A673 (cell line): Measurements from ENCODE around the gene ACADL. TPM values are rescaled to one million over a fixed set of nuclear protein-coding genes. Genes with fewer than 3 reads are reported as not detected.

ENCODE experiments used
- BruUV-seq: library from RNA; stranded (reverse); fragments of 400-500 nt; replicated peaks from 2 replicates; lab custom pipeline; 2021; lab: Mats Ljungman, UMichigan
- CTCF ChIA-PET: fragments of 300-600 bp; sonication (Branson Sonifier 250); formaldehyde crosslinking; loops from one replicate; lab custom pipeline; 2022; ENCODE audit warnings: antibody characterized with exemption; lab: Charles Lee
- POLR2A ChIA-PET: fragments of 300-600 bp; sonication (Branson Sonifier 250); formaldehyde crosslinking; loops from one replicate; lab custom pipeline; 2022; ENCODE audit warnings: antibody characterized with exemption; ENCODE audit not compliant: low non-redundant PET; lab: Charles Lee
- DNase-seq: peaks from one replicate; pipeline ENCODE4 v3.0.0-alpha.2; 2015; ENCODE audit warnings: low spot score
- H3K27ac ChIP-seq: fragments of 200-600 bp; sonication (generic); 2 replicates; pipeline ENCODE4 v1.5.1; 2016; ENCODE audit warnings: mixed run types, low read depth, mild to moderate bottlenecking, mixed read lengths, antibody characterized with exemption, low read length; ENCODE audit not compliant: poor library complexity, severe bottlenecking
- H3K27me3 ChIP-seq: fragments of 200-600 bp; sonication (generic); replicated peaks from 2 replicates; pipeline ENCODE4 v1.6.1; 2017; ENCODE audit warnings: mixed run types, low read depth, mild to moderate bottlenecking, mixed read lengths, antibody characterized with exemption, low read length; ENCODE audit not compliant: insufficient read depth, poor library complexity
- H3K36me3 ChIP-seq: fragments of 200-600 bp; sonication (generic); 2 replicates; pipeline ENCODE4 v1.6.1; 2016; ENCODE audit warnings: mixed run types, mild to moderate bottlenecking, mixed read lengths, antibody characterized with exemption, low read length; ENCODE audit not compliant: insufficient read depth, poor library complexity, severe bottlenecking
- H3K4me1 ChIP-seq: fragments of 200-600 bp; sonication (generic); 2 replicates; pipeline ENCODE4 v1.6.1; 2017; ENCODE audit warnings: mixed run types, mild to moderate bottlenecking, mixed read lengths, antibody characterized with exemption, low read length; ENCODE audit not compliant: insufficient read depth, poor library complexity, severe bottlenecking
- H3K4me3 ChIP-seq: fragments of 200-600 bp; sonication (generic); 2 replicates; pipeline ENCODE4 v1.5.1; 2016; ENCODE audit warnings: low read depth, mixed run types, mild to moderate bottlenecking, mixed read lengths, low read length; ENCODE audit not compliant: poor library complexity, severe bottlenecking
- H3K9me3 ChIP-seq: fragments of 200-600 bp; sonication (generic); 2 replicates; pipeline ENCODE4 v1.6.1; 2016; ENCODE audit warnings: mixed run types, low read depth, mild to moderate bottlenecking, mixed read lengths, antibody characterized with exemption, low read length; ENCODE audit not compliant: poor library complexity, severe bottlenecking
- CTCF ChIP-seq: fragments of 300-800, 200-600 bp; sonication (generic); conservative IDR thresholded peaks from 2 replicates; pipeline ENCODE4 v1.5.1; 2017; ENCODE audit warnings: low read depth, mild to moderate bottlenecking, antibody characterized with exemption, low read length, moderate library complexity, mixed read lengths
- EZH2 ChIP-seq: fragments of 200-600 bp; sonication (generic); IDR thresholded peaks from 2 replicates; pipeline ENCODE4 v1.6.1; 2017; ENCODE audit warnings: borderline replicate concordance, low read depth, mild to moderate bottlenecking, mixed read lengths, antibody characterized with exemption, low read length; ENCODE audit not compliant: poor library complexity, severe bottlenecking
- intact Hi-C: fragments of 100-400 bp; cut with micrococcal nuclease; formaldehyde crosslinking; loops from one replicate; pipeline ENCODE4 v1.10.0; 2022; ENCODE audit not compliant: unreplicated experiment
- total RNA-seq: library from RNA; stranded (reverse); gene quantifications from 2 replicates; pipeline ENCODE4 v1.2.3, GENCODE V29; 2021

ACADL gene
- total RNA-seq, 1 experiment from 2014 or later, result not detected

DNA sequence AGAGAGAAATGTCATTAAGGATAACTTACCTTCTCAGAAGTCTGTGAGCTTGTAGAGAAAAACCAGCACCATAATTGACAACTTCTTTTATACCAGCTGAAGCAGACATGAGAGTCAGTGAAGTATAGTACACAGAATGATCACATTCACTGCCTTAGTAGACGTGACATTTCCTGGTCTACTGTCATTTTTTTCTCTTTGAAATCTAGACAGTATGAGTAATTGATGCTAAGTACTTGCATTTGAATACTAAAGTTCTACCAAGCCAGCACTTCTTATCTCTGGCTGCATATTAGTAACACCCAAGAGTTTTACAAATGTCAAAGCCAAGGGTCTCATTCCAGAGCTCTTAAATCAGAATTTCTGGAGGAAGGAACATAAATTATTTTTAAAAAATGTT, 25.4 kb upstream of the ACADL start:
- POLR2A ChIA-PET, result interaction anchor here (0.5 kb wide), 1 partner anchor 148 kb away, joined by 4 read pairs; no protein-coding TSS in a partner anchor
- no peak overlapping the region for H3K27ac ChIP-seq
- CTCF ChIA-PET, result no interaction called here
- H3K36me3 ChIP-seq, result no peaks in the 10 kb centered on the region
- no peaks in the 10 kb centered on the region for H3K9me3 ChIP-seq
- BruUV-seq, result no TSS peak
- H3K4me3 ChIP-seq, result no peak overlapping the region
- no peak for TF ChIP-seq EZH2
- TF ChIP-seq CTCF, result no peak
- H3K4me1 ChIP-seq, result peaks cover 4% of the 10 kb centered on the region
- H3K27me3 ChIP-seq, result no peaks in the 10 kb centered on the region
- DNase-seq, result no peak
- intact Hi-C loops, result no loop called here

DNA sequence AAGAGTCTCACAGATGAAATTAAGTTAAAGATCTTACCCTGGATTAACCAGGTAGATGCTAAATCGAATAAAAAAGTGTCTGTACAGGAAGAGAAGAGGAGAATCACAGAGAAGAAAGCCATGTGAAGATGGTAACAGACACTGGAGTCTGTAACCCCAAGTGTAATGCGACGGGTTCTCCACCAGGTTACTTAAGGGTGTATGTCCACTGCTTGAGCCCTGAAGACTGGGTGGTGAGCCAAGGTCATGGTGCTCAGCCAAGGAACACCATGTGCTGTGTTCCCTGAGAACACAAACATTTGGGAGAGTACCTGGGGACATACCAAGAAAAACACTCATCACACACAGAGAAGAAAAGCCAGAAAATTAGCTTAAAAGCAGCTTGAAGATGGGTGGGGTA, 8.2 kb upstream of the ACADL start:
- H3K4me3 ChIP-seq, result no peak overlapping the region
- H3K27ac ChIP-seq, result no peak overlapping the region
- intact Hi-C loops, result loop anchor here (10.0 kb wide), 1 partner anchor 801 kb away; no protein-coding TSS in a partner anchor
- no peaks in the 10 kb centered on the region for H3K27me3 ChIP-seq
- no TSS peak for BruUV-seq
- TF ChIP-seq EZH2 (no peak), CTCF (no peak)
- H3K9me3 ChIP-seq, result no peaks in the 10 kb centered on the region
- no peaks in the 10 kb centered on the region for H3K36me3 ChIP-seq
- ChIA-PET CTCF (no interaction called here), POLR2A (no interaction called here)
- DNase-seq, result no peak
- H3K4me1 ChIP-seq, result no peaks in the 10 kb centered on the region

- POLR2A ChIA-PET, result no interaction called here
- Histone ChIP-seq H3K4me3 (no peak overlapping the region), H3K27me3 (peaks cover 11% of the 10 kb centered on the region), H3K36me3 (no peaks in the 10 kb centered on the region), H3K9me3 (no peaks in the 10 kb centered on the region), H3K4me1 (no peaks in the 10 kb centered on the region), H3K27ac (no peak overlapping the region)
- intact Hi-C loops, result loop anchor here (10.0 kb wide), 1 partner anchor 804 kb away; no protein-coding TSS in a partner anchor
- CTCF ChIA-PET, result interaction anchor here (0.8 kb wide), 1 partner anchor 168 kb away, joined by 3 read pairs; no protein-coding TSS in a partner anchor
- no TSS peak for BruUV-seq
- TF ChIP-seq EZH2 (no peak), CTCF (no peak)
- DNase-seq, result no peak
Measured at GRCh38 chr2:210230984-210231383, 5.7 kb upstream of the ACADL start.
